PC-3 (cell line): ENCODE measurements around the gene AFF1. TPM values are rescaled to one million over a fixed set of nuclear protein-coding genes. Genes with fewer than 3 reads are reported as not detected.

Experiments used
- ATAC-seq: fragments of 200-7000 bp; cut with Tn5 transposase; 2 replicates; pipeline ENCODE4 v1.9.1; 2020; ENCODE audit warnings: mild to moderate bottlenecking, moderate library complexity
- BruUV-seq: library from RNA; stranded (reverse); fragments of 400-500 nt; replicated peaks from 2 replicates; lab custom pipeline; 2021; lab: Mats Ljungman, UMichigan
- CTCF ChIA-PET: fragments of 300-600 bp; sonication (Branson Sonifier 250); formaldehyde crosslinking; loops from one replicate; lab custom pipeline; 2022; ENCODE audit warnings: antibody characterized with exemption; lab: Charles Lee
- POLR2A ChIA-PET: fragments of 300-600 bp; sonication (Branson Sonifier 250); formaldehyde crosslinking; loops from one replicate; lab custom pipeline; 2022; ENCODE audit warnings: antibody characterized with exemption; ENCODE audit not compliant: unreplicated experiment; lab: Charles Lee
- DNase-seq: peaks from one replicate; pipeline ENCODE4 v3.0.0-alpha.2; 2015
- H2AFZ ChIP-seq: fragments of 300-600 bp; sonication (generic); 2 replicates; pipeline ENCODE4 v1.6.0; 2016; ENCODE audit warnings: antibody characterized with exemption, low read length
- H3F3A ChIP-seq: fragments of 300-600 bp; sonication (generic); one replicate; pipeline ENCODE4 v1.6.0; 2017; ENCODE audit warnings: antibody characterized with exemption, low read length, control low read depth, mild to moderate bottlenecking; ENCODE audit not compliant: unreplicated experiment
- H3K27ac ChIP-seq: fragments of 300-600 bp; sonication (generic); 2 replicates; pipeline ENCODE4 v1.5.1; 2016; ENCODE audit warnings: mild to moderate bottlenecking, low read length
- H3K27me3 ChIP-seq: fragments of 300-600 bp; sonication (generic); 2 replicates; pipeline ENCODE4 v1.6.1; 2016; ENCODE audit warnings: low read length, mixed read lengths
- H3K36me3 ChIP-seq: fragments of 300-600 bp; sonication (generic); 2 replicates; pipeline ENCODE4 v1.6.1; 2016; ENCODE audit warnings: low read depth, mixed run types, low read length, mixed read lengths
- H3K4me1 ChIP-seq: fragments of 300-600 bp; sonication (generic); 2 replicates; pipeline ENCODE4 v1.5.1; 2016; ENCODE audit warnings: low read length; ENCODE audit not compliant: insufficient read depth
- H3K4me2 ChIP-seq: fragments of 300-600 bp; sonication (generic); 2 replicates; pipeline ENCODE4 v1.6.0; 2016; ENCODE audit warnings: low read length
- H3K4me3 ChIP-seq: fragments of 300-600 bp; sonication (generic); 2 replicates; pipeline ENCODE4 v1.5.1; 2016; ENCODE audit warnings: mild to moderate bottlenecking, low read length, mixed read lengths
- H3K79me2 ChIP-seq: fragments of 300-600 bp; sonication (generic); 2 replicates; pipeline ENCODE4 v1.6.1; 2017; ENCODE audit warnings: low read length, mixed read lengths
- H3K9ac ChIP-seq: fragments of 300-600 bp; sonication (generic); 2 replicates; pipeline ENCODE4 v1.6.0; 2016; ENCODE audit warnings: mild to moderate bottlenecking, low read length
- H3K9me2 ChIP-seq: fragments of 300-600 bp; sonication (generic); replicated peaks from 2 replicates; pipeline ENCODE4 v1.6.1; 2016; ENCODE audit warnings: mixed run types, low read length, mixed read lengths
- H3K9me3 ChIP-seq: fragments of 300-600 bp; sonication (generic); 2 replicates; pipeline ENCODE4 v1.6.1; 2016; ENCODE audit warnings: low read length, mixed read lengths
- H4K20me1 ChIP-seq: fragments of 300-600 bp; sonication (generic); 2 replicates; pipeline ENCODE4 v1.6.1; 2016; ENCODE audit warnings: low read length, mixed read lengths
- EZH2 ChIP-seq: fragments of 300-600 bp; sonication (generic); IDR thresholded peaks from one replicate; pipeline ENCODE4 v1.6.1; 2017; ENCODE audit warnings: antibody characterized with exemption, mild to moderate bottlenecking, low read length; ENCODE audit not compliant: unreplicated experiment
- EZH2phosphoT487 ChIP-seq: fragments of 300-600 bp; sonication (generic); IDR thresholded peaks from 2 replicates; pipeline ENCODE4 v1.6.1; 2018; ENCODE audit warnings: mild to moderate bottlenecking, antibody characterized with exemption, low read length, borderline replicate concordance
- intact Hi-C: fragments of 100-400 bp; cut with micrococcal nuclease; formaldehyde crosslinking; loops from 2 replicates; pipeline ENCODE4 v1.9.0; 2023
- total RNA-seq: library from RNA; depleted of rRNA; stranded (reverse); fragments of >200 nt; gene quantifications from 2 replicates; pipeline ENCODE4 v1.2.3, GENCODE V29; 2014
- TF ChIP-seq, protein P1 (sequence below): fragments of 300-600 bp; sonication (generic); conservative IDR thresholded peaks from 2 replicates; pipeline ENCODE4 v1.5.1; 2017; ENCODE audit warnings: antibody characterized with exemption, low read depth, mild to moderate bottlenecking, low read length

Gene AFF1
- total RNA-seq, 1 experiment from 2014 or later, result 8.1 TPM

DNA sequence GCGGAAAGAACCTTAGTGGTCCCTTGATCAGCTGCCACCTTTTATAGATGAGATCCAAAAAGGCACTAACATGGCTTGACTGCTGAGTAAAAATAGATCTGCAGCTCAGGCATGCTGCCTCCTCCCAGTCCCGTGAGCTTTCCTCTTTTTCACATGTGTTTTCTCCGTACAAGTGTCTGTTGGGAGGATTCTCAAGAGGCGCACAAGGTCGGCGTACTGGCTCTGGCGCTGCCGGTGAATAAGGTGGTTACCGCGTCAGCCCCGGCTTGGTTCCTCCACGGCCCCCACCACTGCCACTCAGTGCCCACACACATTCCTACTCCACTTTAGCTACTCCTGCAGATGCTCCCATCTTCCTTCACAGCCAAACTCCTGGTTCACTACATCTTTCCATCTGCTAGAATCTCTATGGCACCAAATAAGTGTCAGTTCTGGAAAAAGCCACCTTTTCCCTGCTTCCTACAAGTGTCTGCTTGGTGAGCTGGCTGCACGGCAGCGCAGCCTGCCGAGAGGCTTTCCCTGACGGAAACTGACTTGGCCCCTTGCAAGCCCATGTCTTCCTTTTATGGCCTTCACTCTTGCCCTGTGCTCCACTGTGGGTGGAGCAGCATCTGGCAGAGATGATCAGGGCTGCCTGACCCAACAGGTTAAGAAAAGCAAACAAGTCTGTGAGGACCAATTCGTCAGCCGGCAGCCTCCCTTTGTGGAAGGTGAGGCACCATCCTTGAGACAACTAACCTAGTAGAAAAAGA lies 185.8 kb downstream of the AFF1 start:
- POLR2A ChIA-PET, result no interaction called here
- H4K20me1 ChIP-seq, result no peaks in the 10 kb centered on the region
- CTCF ChIA-PET, result no interaction called here
- BruUV-seq, result no TSS peak
- no peak overlapping the region for H2AFZ ChIP-seq
- H3K4me1 ChIP-seq, result peaks cover 15% of the 10 kb centered on the region
- no peaks in the 10 kb centered on the region for H3K27me3 ChIP-seq
- no peak overlapping the region for H3K27ac ChIP-seq
- no peak overlapping the region for H3K4me2 ChIP-seq
- no peaks in the 10 kb centered on the region for H3K9me3 ChIP-seq
- peak; percentile 71 for DNase-seq
- no peak overlapping the region for H3K4me3 ChIP-seq
- intact Hi-C loops, result no loop called here
- no peaks in the 10 kb centered on the region for H3K36me3 ChIP-seq
- H3F3A ChIP-seq, result no peaks in the 10 kb centered on the region
- H3K9ac ChIP-seq, result no peak overlapping the region
- TF ChIP-seq, protein P1, sequence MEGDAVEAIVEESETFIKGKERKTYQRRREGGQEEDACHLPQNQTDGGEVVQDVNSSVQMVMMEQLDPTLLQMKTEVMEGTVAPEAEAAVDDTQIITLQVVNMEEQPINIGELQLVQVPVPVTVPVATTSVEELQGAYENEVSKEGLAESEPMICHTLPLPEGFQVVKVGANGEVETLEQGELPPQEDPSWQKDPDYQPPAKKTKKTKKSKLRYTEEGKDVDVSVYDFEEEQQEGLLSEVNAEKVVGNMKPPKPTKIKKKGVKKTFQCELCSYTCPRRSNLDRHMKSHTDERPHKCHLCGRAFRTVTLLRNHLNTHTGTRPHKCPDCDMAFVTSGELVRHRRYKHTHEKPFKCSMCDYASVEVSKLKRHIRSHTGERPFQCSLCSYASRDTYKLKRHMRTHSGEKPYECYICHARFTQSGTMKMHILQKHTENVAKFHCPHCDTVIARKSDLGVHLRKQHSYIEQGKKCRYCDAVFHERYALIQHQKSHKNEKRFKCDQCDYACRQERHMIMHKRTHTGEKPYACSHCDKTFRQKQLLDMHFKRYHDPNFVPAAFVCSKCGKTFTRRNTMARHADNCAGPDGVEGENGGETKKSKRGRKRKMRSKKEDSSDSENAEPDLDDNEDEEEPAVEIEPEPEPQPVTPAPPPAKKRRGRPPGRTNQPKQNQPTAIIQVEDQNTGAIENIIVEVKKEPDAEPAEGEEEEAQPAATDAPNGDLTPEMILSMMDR, result no peak
- TF ChIP-seq EZH2phosphoT487 (no peak), EZH2 (no peak)
- no peaks in the 10 kb centered on the region for H3K9me2 ChIP-seq
- no peaks in the 10 kb centered on the region for H3K79me2 ChIP-seq
- ATAC-seq, result peak; percentile 54

DNA sequence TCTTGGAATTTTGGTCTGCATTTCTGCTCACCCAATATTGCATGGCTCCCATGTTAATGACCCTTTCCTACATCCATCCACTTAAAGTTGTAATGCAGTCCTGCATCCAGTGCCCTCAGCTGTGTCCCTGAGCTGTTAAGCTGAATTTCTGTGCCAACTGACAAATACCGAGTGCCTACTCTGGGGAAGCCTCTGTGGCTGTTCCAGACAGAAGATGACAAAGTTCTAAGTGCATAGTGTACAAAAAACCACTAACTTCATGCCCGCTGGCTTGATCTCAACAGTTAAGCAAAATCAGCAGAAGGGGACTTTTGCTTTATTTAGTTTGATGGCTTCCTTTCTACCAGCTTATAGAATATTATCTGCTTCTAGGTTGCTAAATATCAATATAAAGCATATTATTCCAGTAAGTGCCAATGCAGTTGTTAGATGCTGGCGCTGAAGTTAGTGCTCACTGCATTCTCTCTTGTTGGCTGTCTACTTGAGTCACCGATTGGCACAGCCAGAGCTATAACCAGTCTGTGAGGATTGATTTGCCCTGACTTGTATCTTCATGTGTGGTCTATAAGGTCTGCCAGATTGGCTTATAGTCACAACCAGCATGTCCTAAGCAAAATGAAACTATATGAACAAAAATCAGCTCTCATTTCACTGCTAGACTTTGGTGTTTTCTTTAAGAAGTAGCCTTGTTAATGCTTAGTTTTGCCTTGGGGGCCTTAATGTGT lies 186.7 kb downstream of the AFF1 start:
- no peak overlapping the region for H3K27ac ChIP-seq
- BruUV-seq, result no TSS peak
- H3F3A ChIP-seq, result no peaks in the 10 kb centered on the region
- POLR2A ChIA-PET, result no interaction called here
- H3K79me2 ChIP-seq, result no peaks in the 10 kb centered on the region
- DNase-seq, result no peak
- ATAC-seq, result no peak
- no peaks in the 10 kb centered on the region for H3K9me3 ChIP-seq
- H3K9ac ChIP-seq, result no peak overlapping the region
- no peak overlapping the region for H3K4me3 ChIP-seq
- no peak overlapping the region for H3K4me2 ChIP-seq
- intact Hi-C loops, result no loop called here
- peaks cover 15% of the 10 kb centered on the region for H3K4me1 ChIP-seq
- H3K36me3 ChIP-seq, result no peaks in the 10 kb centered on the region
- no peaks in the 10 kb centered on the region for H3K27me3 ChIP-seq
- no peak overlapping the region for H2AFZ ChIP-seq
- H4K20me1 ChIP-seq, result no peaks in the 10 kb centered on the region
- CTCF ChIA-PET, result no interaction called here
- TF ChIP-seq EZH2phosphoT487 (no peak), EZH2 (no peak)
- TF ChIP-seq, protein P1, result no peak
- no peaks in the 10 kb centered on the region for H3K9me2 ChIP-seq

DNA sequence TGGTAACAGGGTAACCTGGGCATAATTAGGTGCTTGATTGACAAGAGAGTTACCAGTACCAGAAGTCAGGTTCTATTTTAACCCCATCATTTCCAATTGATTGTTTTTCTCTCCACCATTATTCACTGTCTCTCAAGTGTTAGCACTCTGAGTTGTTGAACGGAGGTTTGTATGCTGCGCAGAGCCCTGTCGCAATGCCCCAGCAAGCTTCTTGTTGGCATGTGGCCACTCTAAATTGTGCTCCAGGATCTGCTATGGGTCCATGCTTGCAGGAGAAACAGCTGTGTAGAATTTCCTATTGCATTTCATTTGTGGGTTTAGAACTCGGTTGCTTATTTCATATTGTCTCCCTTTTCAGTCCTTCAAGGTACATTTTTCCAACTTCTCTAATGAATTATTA lies 187.4 kb downstream of the AFF1 start:
- no peaks in the 10 kb centered on the region for H3K9me2 ChIP-seq
- no peak overlapping the region for H3K4me2 ChIP-seq
- BruUV-seq, result no TSS peak
- TF ChIP-seq EZH2 (no peak), EZH2phosphoT487 (no peak)
- TF ChIP-seq, protein P1, result no peak
- no peaks in the 10 kb centered on the region for H3F3A ChIP-seq
- H3K9ac ChIP-seq, result no peak overlapping the region
- no peaks in the 10 kb centered on the region for H3K79me2 ChIP-seq
- H3K27ac ChIP-seq, result no peak overlapping the region
- H2AFZ ChIP-seq, result no peak overlapping the region
- POLR2A ChIA-PET, result no interaction called here
- peaks cover 15% of the 10 kb centered on the region for H3K4me1 ChIP-seq
- no peak overlapping the region for H3K4me3 ChIP-seq
- intact Hi-C loops, result no loop called here
- CTCF ChIA-PET, result no interaction called here
- H3K9me3 ChIP-seq, result no peaks in the 10 kb centered on the region
- H4K20me1 ChIP-seq, result no peaks in the 10 kb centered on the region
- H3K36me3 ChIP-seq, result no peaks in the 10 kb centered on the region
- H3K27me3 ChIP-seq, result no peaks in the 10 kb centered on the region
- DNase-seq (no peak), ATAC-seq (no peak)
